ENCODE measurements around the gene SCARB1. TPM values are rescaled to one million over a fixed set of nuclear protein-coding genes. Genes with fewer than 3 reads are reported as not detected.

The SCARB1 gene
- total and polyA plus RNA-seq, 9 of the 15 experiments (the other 6 are each of a cell fraction or from before 2014, with no cell fraction given) = 0.56 to 157 (median 52.8) TPM

DNA sequence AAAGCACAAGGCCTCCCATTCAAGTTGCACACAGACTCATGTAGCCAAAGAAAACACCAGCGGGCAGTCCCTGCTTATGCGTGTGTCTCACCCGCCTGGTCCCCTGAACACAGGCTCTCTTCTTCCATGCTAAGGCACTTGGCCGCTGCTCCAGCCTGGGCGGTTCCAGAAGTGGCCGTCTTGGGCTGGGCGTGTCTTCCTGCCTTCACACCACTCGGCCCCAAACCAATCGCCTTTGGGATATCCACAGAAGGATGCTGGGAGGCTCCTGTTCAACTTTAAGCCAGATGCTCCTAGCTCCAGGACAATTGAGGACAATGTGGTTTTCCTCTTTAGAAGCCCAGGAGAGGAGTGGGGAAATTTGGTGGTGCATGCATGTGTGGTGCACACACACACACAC, 2.2 kb downstream of the SCARB1 start (continued):
- TF ChIP-seq SP2 (IDR thresholded peaks at IDR 0.05; ENCODE audit: extremely low read depth, low read depth, low read length, poor library complexity, severe bottlenecking) = no peak
- no peak for TF ChIP-seq SMAD1 (IDR thresholded peaks at IDR 0.05; ENCODE audit: low read depth, low read length, partially characterized antibody)
- TF ChIP-seq, protein P1, sequence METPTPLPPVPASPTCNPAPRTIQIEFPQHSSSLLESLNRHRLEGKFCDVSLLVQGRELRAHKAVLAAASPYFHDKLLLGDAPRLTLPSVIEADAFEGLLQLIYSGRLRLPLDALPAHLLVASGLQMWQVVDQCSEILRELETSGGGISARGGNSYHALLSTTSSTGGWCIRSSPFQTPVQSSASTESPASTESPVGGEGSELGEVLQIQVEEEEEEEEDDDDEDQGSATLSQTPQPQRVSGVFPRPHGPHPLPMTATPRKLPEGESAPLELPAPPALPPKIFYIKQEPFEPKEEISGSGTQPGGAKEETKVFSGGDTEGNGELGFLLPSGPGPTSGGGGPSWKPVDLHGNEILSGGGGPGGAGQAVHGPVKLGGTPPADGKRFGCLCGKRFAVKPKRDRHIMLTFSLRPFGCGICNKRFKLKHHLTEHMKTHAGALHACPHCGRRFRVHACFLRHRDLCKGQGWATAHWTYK (CRISPR knock-in tag; IDR thresholded peaks at IDR 0.05) = no peak
- peak in 1 of 2 experiments; percentile 21; a peak in 1 of 4 replicates for TF ChIP-seq KDM1A (IDR thresholded peaks at IDR 0.05)
- TF ChIP-seq THRAP3 (IDR thresholded peaks at IDR 0.05; ENCODE audit: borderline replicate concordance) = no peak
- no peak for TF ChIP-seq ZNF347 (CRISPR knock-in tag; IDR thresholded peaks at IDR 0.05; ENCODE audit: low read depth)
- TF ChIP-seq, protein P2, sequence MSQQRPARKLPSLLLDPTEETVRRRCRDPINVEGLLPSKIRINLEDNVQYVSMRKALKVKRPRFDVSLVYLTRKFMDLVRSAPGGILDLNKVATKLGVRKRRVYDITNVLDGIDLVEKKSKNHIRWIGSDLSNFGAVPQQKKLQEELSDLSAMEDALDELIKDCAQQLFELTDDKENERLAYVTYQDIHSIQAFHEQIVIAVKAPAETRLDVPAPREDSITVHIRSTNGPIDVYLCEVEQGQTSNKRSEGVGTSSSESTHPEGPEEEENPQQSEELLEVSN (IDR thresholded peaks at IDR 0.05; ENCODE audit: borderline replicate concordance in 1 of 2, extremely low read depth in 1 of 2, insufficient read depth in 1 of 2, insufficient read length in 1 of 2, low read depth in 1 of 2, low read length in 1 of 2, poor library complexity in 1 of 2, severe bottlenecking in 1 of 2) = peak in 1 of 2 experiments; percentile 16
- TF ChIP-seq, protein P3, sequence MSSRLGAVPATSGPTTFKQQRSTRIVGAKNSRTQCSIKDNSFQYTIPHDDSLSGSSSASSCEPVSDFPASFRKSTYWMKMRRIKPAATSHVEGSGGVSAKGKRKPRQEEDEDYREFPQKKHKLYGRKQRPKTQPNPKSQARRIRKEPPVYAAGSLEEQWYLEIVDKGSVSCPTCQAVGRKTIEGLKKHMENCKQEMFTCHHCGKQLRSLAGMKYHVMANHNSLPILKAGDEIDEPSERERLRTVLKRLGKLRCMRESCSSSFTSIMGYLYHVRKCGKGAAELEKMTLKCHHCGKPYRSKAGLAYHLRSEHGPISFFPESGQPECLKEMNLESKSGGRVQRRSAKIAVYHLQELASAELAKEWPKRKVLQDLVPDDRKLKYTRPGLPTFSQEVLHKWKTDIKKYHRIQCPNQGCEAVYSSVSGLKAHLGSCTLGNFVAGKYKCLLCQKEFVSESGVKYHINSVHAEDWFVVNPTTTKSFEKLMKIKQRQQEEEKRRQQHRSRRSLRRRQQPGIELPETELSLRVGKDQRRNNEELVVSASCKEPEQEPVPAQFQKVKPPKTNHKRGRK (tag; IDR thresholded peaks at IDR 0.05) = no peak
- TF ChIP-seq, protein P4, sequence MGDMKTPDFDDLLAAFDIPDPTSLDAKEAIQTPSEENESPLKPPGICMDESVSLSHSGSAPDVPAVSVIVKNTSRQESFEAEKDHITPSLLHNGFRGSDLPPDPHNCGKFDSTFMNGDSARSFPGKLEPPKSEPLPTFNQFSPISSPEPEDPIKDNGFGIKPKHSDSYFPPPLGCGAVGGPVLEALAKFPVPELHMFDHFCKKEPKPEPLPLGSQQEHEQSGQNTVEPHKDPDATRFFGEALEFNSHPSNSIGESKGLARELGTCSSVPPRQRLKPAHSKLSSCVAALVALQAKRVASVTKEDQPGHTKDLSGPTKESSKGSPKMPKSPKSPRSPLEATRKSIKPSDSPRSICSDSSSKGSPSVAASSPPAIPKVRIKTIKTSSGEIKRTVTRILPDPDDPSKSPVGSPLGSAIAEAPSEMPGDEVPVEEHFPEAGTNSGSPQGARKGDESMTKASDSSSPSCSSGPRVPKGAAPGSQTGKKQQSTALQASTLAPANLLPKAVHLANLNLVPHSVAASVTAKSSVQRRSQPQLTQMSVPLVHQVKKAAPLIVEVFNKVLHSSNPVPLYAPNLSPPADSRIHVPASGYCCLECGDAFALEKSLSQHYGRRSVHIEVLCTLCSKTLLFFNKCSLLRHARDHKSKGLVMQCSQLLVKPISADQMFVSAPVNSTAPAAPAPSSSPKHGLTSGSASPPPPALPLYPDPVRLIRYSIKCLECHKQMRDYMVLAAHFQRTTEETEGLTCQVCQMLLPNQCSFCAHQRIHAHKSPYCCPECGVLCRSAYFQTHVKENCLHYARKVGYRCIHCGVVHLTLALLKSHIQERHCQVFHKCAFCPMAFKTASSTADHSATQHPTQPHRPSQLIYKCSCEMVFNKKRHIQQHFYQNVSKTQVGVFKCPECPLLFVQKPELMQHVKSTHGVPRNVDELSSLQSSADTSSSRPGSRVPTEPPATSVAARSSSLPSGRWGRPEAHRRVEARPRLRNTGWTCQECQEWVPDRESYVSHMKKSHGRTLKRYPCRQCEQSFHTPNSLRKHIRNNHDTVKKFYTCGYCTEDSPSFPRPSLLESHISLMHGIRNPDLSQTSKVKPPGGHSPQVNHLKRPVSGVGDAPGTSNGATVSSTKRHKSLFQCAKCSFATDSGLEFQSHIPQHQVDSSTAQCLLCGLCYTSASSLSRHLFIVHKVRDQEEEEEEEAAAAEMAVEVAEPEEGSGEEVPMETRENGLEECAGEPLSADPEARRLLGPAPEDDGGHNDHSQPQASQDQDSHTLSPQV (IDR thresholded peaks at IDR 0.05) = peak; percentile 69
- TF ChIP-seq, protein P5, sequence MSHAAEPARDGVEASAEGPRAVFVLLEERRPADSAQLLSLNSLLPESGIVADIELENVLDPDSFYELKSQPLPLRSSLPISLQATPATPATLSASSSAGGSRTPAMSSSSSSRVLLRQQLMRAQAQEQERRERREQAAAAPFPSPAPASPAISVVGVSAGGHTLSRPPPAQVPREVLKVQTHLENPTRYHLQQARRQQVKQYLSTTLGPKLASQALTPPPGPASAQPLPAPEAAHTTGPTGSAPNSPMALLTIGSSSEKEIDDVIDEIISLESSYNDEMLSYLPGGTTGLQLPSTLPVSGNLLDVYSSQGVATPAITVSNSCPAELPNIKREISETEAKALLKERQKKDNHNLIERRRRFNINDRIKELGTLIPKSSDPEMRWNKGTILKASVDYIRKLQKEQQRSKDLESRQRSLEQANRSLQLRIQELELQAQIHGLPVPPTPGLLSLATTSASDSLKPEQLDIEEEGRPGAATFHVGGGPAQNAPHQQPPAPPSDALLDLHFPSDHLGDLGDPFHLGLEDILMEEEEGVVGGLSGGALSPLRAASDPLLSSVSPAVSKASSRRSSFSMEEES (CRISPR knock-in tag; IDR thresholded peaks at IDR 0.05) = no peak
- TF ChIP-seq IFI16 (CRISPR knock-in tag; IDR thresholded peaks at IDR 0.05) = no peak
- TF ChIP-seq, protein P6, sequence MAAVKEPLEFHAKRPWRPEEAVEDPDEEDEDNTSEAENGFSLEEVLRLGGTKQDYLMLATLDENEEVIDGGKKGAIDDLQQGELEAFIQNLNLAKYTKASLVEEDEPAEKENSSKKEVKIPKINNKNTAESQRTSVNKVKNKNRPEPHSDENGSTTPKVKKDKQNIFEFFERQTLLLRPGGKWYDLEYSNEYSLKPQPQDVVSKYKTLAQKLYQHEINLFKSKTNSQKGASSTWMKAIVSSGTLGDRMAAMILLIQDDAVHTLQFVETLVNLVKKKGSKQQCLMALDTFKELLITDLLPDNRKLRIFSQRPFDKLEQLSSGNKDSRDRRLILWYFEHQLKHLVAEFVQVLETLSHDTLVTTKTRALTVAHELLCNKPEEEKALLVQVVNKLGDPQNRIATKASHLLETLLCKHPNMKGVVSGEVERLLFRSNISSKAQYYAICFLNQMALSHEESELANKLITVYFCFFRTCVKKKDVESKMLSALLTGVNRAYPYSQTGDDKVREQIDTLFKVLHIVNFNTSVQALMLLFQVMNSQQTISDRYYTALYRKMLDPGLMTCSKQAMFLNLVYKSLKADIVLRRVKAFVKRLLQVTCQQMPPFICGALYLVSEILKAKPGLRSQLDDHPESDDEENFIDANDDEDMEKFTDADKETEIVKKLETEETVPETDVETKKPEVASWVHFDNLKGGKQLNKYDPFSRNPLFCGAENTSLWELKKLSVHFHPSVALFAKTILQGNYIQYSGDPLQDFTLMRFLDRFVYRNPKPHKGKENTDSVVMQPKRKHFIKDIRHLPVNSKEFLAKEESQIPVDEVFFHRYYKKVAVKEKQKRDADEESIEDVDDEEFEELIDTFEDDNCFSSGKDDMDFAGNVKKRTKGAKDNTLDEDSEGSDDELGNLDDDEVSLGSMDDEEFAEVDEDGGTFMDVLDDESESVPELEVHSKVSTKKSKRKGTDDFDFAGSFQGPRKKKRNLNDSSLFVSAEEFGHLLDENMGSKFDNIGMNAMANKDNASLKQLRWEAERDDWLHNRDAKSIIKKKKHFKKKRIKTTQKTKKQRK (IDR thresholded peaks at IDR 0.05; ENCODE audit: borderline replicate concordance, low read depth, low read length) = no peak
- no peak for TF ChIP-seq ZNF444 (CRISPR knock-in tag; IDR thresholded peaks at IDR 0.05)
